Neuron (in vitro differentiated cells): Measurements from ENCODE around the gene DENND1A.
"Not testable (repeated sequence)": the region's sequence is repeated elsewhere in the genome, so short reads cannot be mapped to it uniquely, and the experiment has no call there.

Experiments
- H2AFZ ChIP-seq: one replicate; pipeline ENCODE4 v1.6.1; 2013; ENCODE audit warnings: low read depth, mild to moderate bottlenecking, inconsistent platforms, low read length, moderate library complexity
- H3K27me3 ChIP-seq: one replicate; pipeline ENCODE4 v1.6.1; 2013; ENCODE audit warnings: low read length; ENCODE audit not compliant: insufficient read depth
- H3K36me3 ChIP-seq: one replicate; pipeline ENCODE4 v1.6.1; 2013; ENCODE audit warnings: low read length; ENCODE audit not compliant: insufficient read depth
- H3K4me1 ChIP-seq: one replicate; pipeline ENCODE4 v1.6.1; 2013; ENCODE audit warnings: low read length; ENCODE audit not compliant: insufficient read depth
- H3K4me3 ChIP-seq: 2 replicates; pipeline ENCODE4 v1.5.1; 2013; ENCODE audit warnings: mild to moderate bottlenecking, low read length, moderate library complexity
- H3K9me3 ChIP-seq: one replicate; pipeline ENCODE4 v1.6.1; 2013; ENCODE audit warnings: low read length

Gene DENND1A

DNA sequence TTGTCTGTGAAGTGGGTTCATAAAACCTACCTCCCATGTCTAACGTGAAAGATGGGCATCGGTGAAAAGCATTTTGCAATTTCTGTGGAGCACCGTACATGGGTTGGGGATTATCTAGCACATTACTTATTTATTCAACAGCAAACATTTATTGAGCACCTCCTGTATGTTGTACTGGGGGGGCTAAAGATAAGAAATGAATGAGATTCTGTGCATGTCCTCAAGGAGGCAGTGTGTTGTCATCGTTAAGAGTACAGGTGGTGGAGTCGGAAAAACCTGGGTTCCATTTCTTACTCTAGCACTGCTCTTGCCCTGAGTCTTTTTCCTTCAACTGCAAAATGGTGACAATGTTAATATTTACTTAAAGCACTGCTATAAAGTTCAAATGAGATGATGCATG is 30.4 kb upstream of the DENND1A start:
- Histone ChIP-seq H3K36me3 (no peaks in the 10 kb centered on the region), H3K27me3 (peaks cover 16% of the 10 kb centered on the region), H3K4me3 (no peak overlapping the region), H2AFZ (no peak overlapping the region), H3K4me1 (no peaks in the 10 kb centered on the region), H3K9me3 (peaks cover 2% of the 10 kb centered on the region)

DNA sequence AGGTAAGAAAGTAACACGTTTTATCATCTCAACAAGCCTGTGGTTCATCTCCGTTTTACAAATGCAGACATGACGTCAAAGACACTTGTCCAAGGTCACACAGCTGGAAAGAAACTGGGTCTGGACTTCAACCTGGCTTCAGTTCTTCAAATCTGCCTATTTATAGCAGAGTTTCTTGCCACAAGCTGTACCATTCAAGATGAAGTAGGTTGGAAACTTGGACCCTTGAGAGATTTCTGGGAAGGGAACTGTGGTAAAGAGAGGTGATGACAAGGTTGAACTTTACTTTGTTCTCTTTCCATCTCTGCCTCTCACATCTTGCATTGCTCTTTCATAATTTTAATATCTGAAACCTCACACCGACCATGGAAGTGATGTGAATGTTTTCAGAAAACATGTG is 29.9 kb upstream of the DENND1A start:
- Histone ChIP-seq H2AFZ (no peak overlapping the region), H3K9me3 (peaks cover 2% of the 10 kb centered on the region), H3K27me3 (peaks cover 13% of the 10 kb centered on the region), H3K4me3 (no peak overlapping the region), H3K4me1 (no peaks in the 10 kb centered on the region), H3K36me3 (no peaks in the 10 kb centered on the region)

DNA sequence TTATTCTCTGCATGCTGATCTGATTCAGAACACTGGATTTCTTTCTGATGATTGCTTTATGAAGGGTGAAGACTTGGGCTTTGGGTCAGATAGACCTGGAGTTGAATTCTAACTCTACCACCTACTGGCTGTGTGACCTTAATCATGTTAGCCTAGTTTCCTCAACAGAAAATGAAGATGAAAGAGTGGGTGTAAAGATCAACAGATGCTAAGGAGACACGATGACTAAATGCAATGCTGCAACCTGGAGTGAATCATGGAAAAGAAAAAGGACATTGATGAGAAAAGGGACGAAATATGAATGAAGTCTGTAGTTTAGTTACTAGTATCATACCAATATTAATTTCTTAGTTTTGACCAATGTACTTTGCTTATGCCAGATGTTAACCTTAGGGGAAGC is 27.8 kb upstream of the DENND1A start:
- Histone ChIP-seq H2AFZ (no peak overlapping the region), H3K9me3 (peaks cover 2% of the 10 kb centered on the region), H3K4me1 (no peaks in the 10 kb centered on the region), H3K36me3 (no peaks in the 10 kb centered on the region), H3K27me3 (peaks cover 13% of the 10 kb centered on the region), H3K4me3 (no peak overlapping the region)

DNA sequence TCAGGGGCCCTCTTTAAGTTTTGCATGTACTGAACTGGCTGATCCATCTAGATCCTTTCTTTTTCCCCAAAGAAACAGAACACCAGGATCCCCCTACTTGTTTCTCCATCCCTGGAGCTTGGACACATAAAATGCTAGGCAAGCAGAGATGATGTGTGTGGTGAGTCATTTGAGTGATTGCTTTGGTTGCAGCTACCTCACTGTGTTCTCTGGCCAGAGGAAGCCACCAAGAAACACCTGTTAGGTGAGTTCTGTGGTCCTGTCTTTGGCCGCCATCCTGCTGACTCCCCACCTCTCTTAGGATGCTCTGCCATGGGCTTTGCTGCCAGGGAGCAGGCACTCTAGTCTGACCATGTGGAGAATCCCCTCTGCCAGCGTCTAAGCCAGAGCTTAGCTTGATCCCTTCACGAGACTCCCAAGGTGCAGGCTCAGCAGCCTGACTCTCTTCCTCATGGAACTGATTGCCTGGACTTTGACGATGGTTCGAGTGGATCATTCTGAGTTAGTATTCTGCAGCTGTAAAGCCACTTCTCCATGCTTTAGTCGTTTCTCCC is 27.3 kb upstream of the DENND1A start:
- Histone ChIP-seq H2AFZ (no peak overlapping the region), H3K27me3 (peaks cover 13% of the 10 kb centered on the region), H3K4me3 (no peak overlapping the region), H3K9me3 (peaks cover 2% of the 10 kb centered on the region), H3K36me3 (no peaks in the 10 kb centered on the region), H3K4me1 (no peaks in the 10 kb centered on the region)

DNA sequence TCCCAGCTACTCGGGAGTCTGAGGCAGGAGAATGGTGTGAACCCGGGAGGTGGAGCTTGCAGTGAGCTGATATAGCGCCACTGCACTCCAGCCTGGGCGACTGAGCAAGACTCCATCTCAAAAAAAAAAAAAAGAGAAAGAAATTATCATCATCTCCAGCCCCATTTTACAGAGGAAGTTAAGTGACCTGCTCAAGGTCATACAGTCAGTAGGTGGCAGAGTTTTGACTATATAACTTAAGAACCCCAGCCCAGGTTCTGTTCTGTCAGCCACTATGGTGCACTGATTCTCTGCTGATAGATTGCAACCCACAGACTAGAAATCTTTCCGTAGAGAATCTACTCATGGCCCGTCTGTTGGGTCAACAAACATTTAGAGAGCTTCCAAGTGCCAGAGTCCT is 25.7 kb upstream of the DENND1A start:
- Histone ChIP-seq H3K4me3 (no peak overlapping the region), H2AFZ (no peak overlapping the region), H3K27me3 (peaks cover 13% of the 10 kb centered on the region), H3K4me1 (no peaks in the 10 kb centered on the region), H3K9me3 (peaks cover 2% of the 10 kb centered on the region), H3K36me3 (no peaks in the 10 kb centered on the region)

DNA sequence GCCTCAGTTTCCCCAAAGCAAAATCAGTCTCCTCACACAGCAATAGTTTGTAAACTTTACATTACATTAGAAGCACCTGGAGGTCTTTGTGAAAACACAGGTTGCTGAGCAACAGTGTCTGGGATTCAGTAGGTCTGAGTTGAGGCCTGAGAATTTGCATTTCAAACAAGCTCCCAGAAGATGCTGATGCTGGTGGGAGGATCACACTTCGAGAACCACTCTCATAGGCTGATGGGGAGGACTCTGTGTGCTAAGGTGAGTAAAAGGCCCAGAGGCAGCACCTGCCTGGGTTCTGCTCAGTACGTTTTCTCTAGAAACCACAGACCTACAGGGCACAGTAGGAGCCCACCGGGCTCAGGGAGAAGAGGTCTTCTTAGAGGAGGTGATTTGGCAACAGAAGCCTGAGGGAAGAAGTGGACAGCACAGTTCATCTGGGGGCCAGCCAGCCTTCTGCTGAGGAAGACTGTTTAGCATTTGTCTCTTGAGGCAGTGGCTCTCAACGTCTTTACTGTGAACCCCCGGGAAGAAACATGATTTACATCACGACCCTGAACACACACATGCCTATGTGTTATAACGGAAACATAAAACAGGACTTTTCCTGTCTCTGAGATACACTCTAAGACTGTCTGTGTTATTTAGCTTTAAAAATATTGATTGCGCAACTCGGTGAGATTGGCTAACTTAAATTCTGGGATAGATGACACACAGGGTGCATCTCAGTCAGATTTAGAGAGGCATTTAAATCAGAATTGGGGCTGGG is 24.8 kb upstream of the DENND1A start:
- H3K4me1 ChIP-seq, result no peaks in the 10 kb centered on the region
- no peak overlapping the region for H3K4me3 ChIP-seq
- no peaks in the 10 kb centered on the region for H3K36me3 ChIP-seq
- no peak overlapping the region for H2AFZ ChIP-seq
- H3K27me3 ChIP-seq, result peaks cover 10% of the 10 kb centered on the region
- peaks cover 1% of the 10 kb centered on the region for H3K9me3 ChIP-seq

DNA sequence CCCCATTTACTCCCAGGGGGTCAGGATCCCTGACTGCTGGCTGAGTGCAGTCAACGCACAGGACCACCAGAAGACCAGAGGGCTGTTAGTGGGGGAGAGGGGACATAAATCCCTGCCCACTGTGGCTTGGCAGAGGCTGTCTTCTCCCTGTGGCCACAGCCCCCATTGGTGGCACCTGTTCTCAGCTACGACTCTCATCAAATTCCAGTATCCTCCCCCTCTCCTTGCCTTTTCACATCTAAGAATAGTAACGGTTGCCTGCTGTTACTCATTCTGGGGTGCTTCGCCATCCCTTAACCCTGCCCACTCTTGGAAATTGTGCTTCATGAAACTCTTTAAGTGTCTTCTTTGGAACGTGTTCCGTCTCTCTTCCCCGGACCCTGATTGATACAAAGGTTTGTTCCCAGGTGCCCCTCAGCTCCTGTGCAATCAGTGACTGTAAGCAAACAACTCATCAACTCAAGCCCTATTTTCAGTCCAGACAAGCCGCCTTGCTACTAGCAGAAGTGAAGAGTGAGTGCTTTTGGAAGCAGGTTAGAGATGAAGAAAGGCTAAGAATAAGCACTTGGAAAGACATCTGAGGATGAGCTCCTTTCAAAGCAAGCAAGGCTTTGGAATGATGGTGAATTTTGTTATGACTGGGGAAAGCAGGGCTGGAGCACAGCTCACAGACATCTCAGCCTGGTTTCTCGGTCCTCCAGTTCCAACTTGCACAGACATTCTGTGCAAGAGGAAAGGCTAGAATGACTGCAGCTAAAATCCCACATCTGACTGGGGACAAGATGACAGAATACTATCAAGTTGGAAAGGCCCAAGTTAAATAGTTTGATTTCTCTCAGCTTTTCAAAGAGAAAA is 22.9 kb upstream of the DENND1A start:
- H2AFZ ChIP-seq, result no peak overlapping the region
- H3K27me3 ChIP-seq, result peaks cover 17% of the 10 kb centered on the region
- H3K4me3 ChIP-seq, result no peak overlapping the region
- H3K36me3 ChIP-seq, result no peaks in the 10 kb centered on the region
- no peaks in the 10 kb centered on the region for H3K9me3 ChIP-seq
- H3K4me1 ChIP-seq, result no peaks in the 10 kb centered on the region

DNA sequence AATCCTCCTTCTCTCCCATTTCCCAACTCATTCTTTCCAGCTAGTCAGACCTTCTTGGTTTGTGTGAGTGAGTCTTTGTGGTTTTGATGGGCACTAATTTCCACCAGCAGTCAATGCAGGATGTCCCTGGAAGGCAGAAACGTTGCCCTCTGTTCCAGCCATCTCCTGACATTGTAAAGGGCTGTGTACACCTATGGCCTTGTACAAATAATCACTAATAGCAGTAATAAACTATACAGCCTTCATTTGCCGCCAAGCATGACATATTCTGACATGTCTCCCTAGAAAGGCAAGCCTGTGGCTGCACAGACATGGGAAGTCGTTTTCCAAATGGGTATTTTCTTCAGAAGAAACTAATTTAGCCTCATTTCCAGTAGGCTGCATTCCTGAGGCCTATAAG is 18.4 kb upstream of the DENND1A start:
- H2AFZ ChIP-seq, result no peak overlapping the region
- H3K4me3 ChIP-seq, result no peak overlapping the region
- no peaks in the 10 kb centered on the region for H3K36me3 ChIP-seq
- H3K9me3 ChIP-seq, result no peaks in the 10 kb centered on the region
- no peaks in the 10 kb centered on the region for H3K4me1 ChIP-seq
- peaks cover 15% of the 10 kb centered on the region for H3K27me3 ChIP-seq

DNA sequence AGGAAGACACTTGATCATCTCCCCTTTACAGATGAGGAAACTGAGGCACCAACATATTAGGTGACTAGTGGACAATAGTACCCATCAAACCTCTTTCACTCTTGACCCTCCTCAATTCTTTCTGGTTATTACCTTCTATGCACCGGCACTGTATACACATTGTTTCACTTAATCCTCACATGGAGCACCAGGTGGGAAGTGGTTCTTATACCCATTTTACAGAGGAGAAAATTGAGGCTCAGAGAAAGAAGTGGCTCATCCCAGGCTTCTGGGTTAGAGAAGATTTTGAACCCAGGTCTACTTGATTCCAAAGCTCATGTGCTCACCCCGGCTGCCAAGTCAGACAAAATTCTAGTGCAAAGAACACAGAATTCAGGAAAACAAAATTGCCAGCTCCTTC is 17.4 kb upstream of the DENND1A start:
- no peak overlapping the region for H3K4me3 ChIP-seq

DNA sequence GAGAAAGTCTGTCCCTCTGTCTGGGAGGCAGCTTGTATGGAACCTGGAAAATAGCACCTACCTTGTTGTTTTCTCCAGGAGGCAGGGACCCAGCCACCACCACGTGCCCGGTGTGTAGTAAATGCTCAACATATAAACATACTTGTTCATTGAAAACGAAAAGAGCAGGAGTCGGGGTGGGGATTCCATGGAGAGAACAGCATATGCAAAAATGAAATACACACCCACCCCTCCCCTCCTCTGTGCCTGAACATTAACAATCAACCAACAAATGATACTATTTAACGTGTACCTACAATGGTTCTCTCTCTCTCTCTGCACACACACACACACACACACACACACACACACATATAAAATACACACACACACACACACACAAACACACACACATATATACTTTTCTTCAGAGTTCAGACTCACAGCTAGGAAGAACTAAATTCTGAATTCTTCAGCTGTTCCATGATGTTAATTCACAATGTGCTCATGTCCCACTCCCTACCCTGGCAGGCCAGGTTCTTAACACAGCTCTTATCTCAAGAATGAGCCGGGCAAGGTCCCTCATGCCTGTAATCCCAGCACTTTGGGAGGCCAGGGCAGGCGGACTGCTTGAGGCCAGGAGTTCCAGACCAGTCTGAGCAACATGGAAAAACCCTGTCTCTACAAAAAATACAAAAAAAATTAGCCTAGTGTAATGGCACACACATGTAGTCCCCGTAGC is 16.3 kb upstream of the DENND1A start:
- no peaks in the 10 kb centered on the region for H3K9me3 ChIP-seq
- peaks cover 12% of the 10 kb centered on the region for H3K27me3 ChIP-seq
- no peak overlapping the region for H2AFZ ChIP-seq
- no peaks in the 10 kb centered on the region for H3K4me1 ChIP-seq
- H3K36me3 ChIP-seq, result no peaks in the 10 kb centered on the region
- H3K4me3 ChIP-seq, result no peak overlapping the region

More for the DNA sequence above, 17.4 kb upstream of the DENND1A start:
- Histone ChIP-seq H3K4me1 (no peaks in the 10 kb centered on the region), H3K9me3 (no peaks in the 10 kb centered on the region), H2AFZ (no peak overlapping the region), H3K27me3 (peaks cover 12% of the 10 kb centered on the region), H3K36me3 (no peaks in the 10 kb centered on the region)

DNA sequence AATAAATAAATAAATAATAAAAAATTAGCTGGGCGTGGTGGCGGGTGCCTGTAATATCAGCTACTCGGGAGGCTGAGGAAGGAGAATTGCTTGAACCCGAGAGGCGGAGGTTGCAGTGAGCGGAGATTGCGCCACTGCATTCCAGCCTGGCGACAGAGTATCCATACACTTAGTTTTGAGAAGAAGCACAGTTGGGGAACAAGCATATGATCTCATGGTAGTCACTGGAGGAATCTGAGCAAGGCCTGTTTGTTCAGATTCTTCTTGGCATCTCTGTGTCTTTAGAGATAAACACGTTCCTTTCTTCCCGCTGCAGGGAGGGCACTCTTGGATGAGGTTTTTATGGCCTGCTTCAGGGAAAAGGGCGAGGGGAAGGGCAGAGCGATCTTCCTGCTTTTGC is 15.6 kb upstream of the DENND1A start:
- H3K4me1 ChIP-seq, result no peaks in the 10 kb centered on the region
- no peaks in the 10 kb centered on the region for H3K36me3 ChIP-seq
- no peak overlapping the region for H3K4me3 ChIP-seq
- no peak overlapping the region for H2AFZ ChIP-seq
- peaks cover 15% of the 10 kb centered on the region for H3K27me3 ChIP-seq
- no peaks in the 10 kb centered on the region for H3K9me3 ChIP-seq

DNA sequence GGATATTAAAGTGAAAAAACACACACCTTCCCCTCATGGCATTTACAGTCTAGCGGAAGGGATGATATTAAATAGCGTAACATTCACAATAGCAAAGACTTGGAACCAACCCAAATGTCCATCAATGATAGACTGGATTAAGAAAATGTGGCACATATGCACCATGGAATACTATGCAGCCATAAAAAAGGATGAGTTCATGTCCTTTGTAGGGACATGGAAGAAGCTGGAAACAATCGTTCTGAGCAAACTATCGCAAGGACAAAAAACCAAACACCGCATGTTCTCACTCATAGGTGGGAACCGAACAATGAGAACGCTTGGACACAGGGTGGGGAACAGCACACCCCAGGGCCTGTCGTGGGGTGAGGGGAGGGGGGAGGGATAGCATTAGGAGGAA is 14.5 kb upstream of the DENND1A start:
- H3K27me3 ChIP-seq, result peaks cover 15% of the 10 kb centered on the region
- not testable (repeated sequence) for H2AFZ ChIP-seq

DNA sequence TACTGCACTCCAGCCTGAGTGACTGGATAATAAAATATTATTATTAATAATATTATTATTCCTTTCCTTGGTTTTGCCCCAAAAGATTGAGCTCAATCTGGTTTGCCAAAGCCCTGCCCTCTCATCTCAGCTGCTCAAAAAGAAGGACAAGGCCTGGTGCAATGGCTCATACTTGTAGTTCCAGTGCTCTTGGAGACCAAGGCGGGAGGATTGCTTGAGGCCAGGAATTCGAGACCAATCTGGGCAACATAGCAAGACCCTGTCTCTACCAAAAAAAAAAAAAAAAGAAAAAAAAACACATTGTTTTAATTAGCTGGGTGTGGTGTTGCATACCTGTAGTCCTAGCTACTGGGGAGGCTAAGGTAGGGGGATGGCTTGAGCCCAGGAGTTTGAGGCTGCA is 13.7 kb upstream of the DENND1A start:
- no peak overlapping the region for H2AFZ ChIP-seq
- H3K4me1 ChIP-seq, result no peaks in the 10 kb centered on the region
- no peak overlapping the region for H3K4me3 ChIP-seq
- H3K36me3 ChIP-seq, result no peaks in the 10 kb centered on the region
- no peaks in the 10 kb centered on the region for H3K9me3 ChIP-seq
- peaks cover 13% of the 10 kb centered on the region for H3K27me3 ChIP-seq

More for the DNA sequence above, 14.5 kb upstream of the DENND1A start:
- not testable (repeated sequence) for H3K36me3 ChIP-seq, H3K9me3 ChIP-seq, H3K4me3 ChIP-seq, H3K4me1 ChIP-seq
